SKM-1 (cell line): Measurements from ENCODE around the gene CHD6.

Source experiments
- DNase-seq: peaks from one replicate; lab custom pipeline; 2025; ENCODE audit not compliant: unreplicated experiment; lab: John Stamatoyannopoulos, UW

CHD6 gene

GRCh38 chr20:41623625-41624375 lies 5.6 kb upstream of the CHD6 start:
- no peak for DNase-seq

DNA sequence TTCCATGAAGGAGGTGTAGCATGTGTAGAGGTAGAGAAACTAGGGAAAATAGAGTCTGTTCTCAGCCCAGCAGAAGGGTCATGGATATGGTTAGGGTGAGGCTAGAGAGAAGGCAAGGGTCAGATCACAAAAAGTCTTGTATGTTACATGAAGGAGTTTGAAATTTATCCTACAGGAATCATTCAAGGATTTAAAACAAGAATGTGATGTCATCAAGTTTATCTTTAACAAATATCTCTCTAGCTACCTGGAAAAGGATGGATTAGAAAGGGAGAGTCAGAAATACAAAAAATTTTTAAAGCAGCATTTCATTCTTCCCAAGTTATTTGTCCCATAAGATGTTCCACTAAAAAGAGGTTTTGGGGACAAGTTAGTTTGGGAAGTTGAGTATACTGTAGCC lies 4.4 kb upstream of the CHD6 start:
- DNase-seq: no peak

GRCh38 chr20:41621971-41622370 lies 3.8 kb upstream of the CHD6 start:
- DNase-seq: no peak

DNA sequence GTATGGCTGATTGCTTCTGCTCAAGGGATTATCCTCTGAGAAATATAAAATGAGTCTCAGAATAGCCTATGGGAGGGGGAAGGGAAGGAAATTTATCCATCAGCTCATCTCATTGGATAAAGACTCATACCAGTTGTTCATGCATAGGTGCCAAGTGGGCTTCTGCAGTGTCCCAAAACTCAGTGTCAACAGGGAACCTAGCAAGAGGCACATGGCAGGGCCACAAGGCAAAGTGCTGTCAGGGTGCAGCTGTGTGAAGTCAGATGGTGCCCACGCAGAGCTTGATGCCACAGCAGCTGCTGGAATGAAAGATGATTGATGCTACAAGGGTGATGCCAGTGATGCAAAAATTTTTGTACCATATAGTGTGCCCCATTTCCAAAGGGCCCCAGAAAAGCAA lies 3.2 kb upstream of the CHD6 start:
- DNase-seq: no peak

DNA sequence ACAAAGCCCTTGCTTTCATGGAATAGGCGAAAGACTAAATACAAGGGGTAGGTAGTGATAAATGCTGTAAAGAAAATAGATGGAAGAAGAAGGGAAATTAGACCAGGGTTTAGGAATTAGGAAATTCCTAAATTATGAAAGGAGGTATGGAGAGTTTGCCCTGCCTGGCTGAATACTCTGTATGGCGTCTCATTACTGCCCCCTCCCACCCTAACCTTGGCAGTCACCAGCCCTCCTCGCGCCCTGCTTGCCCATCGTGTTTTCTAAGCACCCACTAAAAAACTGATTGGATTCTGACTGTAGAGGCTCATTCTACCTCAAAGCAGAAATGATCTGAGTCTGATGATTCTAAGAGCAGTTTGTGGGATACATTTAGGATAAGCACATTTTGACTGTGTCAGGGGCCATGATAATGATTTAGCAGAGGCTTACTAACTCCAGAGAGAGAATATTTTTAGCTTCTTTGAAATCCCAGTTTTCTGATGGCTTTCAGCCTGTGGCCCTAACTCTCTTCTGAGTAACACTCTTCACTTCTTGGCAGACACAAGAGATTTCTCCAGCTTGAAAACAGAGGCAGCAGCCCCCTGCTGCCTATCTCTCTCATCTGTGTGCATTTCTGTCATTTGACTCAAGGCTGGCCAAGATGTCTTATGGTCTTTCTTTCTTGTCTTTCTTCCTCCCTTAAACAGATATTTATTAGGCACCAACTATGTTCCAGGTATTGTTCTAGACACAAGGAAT lies 1.4 kb upstream of the CHD6 start:
- no peak for DNase-seq

- no peak for DNase-seq
These were observed 682 bp upstream of the CHD6 start for GRCh38 chr20:41618807-41619311.

GRCh38 chr20:41617059-41617901 lies 897 bp downstream of the CHD6 start:
- DNase-seq: no peak

- peak; percentile 17 for DNase-seq
These were observed 1.9 kb downstream of the CHD6 start for GRCh38 chr20:41616228-41616627.

- DNase-seq: no peak
These were observed 2.5 kb downstream of the CHD6 start for GRCh38 chr20:41615676-41616075.

GRCh38 chr20:41615110-41615509 lies 3.1 kb downstream of the CHD6 start:
- no peak for DNase-seq

- DNase-seq: no peak
These were observed 4.9 kb downstream of the CHD6 start for GRCh38 chr20:41613321-41613720.

GRCh38 chr20:41609474-41609873 lies 8.7 kb downstream of the CHD6 start:
- DNase-seq: no peak

GRCh38 chr20:41608606-41609005 lies 9.6 kb downstream of the CHD6 start:
- no peak for DNase-seq

- no peak for DNase-seq
These were observed 10.4 kb downstream of the CHD6 start for GRCh38 chr20:41607791-41608190.

DNA sequence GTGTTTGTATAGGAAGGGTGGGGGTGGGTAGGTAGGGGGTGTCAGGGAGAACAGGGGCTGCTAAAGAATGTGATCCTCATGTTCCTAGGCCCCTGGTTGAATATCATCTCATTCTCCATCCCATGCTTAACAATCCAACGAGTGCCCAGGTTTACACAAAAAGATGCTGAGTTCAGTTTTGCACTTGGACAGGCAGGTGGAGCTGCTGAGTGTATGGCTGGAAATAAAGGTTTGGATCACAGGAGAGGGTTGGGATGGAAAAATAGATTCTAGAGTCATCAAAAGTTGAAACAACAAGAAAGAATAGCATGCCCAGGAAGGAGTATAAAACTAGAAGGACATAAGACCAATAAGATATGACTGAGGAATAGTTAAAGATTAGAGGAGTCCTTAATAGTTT lies 14.2 kb downstream of the CHD6 start:
- DNase-seq: no peak

- DNase-seq: no peak
These were observed 16.4 kb downstream of the CHD6 start for GRCh38 chr20:41601742-41602141.

DNA sequence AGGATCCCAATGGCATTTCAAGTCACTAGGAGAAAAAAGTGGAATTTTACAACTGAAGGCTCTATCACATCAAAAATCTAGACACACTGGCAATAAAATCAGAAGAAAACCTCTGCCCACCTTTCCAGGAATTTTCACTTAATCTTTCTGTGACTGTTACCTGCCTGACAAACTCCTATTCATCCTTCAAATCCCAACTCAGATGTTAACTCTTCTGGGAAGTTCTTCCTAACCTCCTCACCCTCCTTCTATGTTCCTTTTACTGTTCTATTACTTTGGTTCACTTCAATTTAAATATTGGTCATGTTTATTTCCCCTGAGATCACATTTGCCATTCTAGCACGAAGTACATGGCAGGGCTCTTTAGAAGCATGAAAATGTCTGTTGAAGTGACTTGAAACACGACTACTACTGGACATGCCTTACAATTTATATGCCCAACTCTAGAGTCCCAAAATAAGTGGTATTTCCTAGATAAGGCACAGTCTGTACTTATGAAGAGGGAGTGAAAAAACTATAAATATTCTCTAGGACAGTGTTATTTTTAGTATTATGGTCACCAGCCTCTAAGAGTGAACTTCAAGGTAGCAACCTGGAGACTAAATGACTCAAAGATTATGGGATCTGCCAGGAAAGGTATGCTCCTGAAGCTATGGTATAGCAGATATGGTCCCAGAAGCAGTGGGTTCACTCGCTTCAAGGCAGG lies 17.1 kb downstream of the CHD6 start:
- DNase-seq: no peak

DNA sequence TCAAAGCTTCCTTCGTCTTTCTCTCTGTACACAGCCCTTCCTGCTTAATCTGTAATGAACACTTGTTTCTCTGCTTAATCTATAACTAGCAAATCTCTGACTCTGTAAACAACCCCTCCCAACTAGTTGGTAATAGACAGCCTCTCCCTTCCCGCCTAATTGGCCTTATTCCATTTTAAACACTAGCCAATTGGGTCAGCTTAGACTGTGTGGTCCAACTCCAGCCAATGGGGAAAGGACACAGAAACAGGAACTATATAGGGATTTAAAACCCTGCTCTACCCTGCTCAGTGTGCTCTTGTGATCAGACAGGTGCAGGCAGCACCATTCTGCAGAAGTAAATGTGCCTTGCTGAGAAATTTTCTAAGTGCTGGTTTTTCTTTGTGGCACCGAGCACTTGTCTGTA lies 18.5 kb downstream of the CHD6 start:
- peak; percentile 69 for DNase-seq

DNA sequence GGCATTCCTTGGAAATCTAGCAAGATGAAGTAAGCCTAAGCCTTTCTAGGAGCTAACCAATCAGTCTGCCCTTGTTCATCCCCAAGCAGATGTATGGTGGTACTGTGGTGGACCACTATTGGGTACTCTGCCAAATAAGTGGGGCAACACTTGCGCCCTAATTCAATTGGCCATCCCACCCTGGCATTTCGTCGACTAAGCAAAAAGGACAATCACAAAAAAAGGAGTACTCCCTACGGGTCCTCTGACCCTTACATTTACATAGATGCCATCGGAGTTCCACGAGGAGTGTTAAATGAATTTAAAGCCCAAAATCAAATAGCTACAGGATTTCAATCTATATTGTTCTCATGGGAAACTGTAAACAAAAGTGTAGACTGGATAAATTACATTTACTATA lies 19.5 kb downstream of the CHD6 start:
- no peak for DNase-seq

GRCh38 chr20:41594514-41595322 lies 23.5 kb downstream of the CHD6 start:
- no peak for DNase-seq
